WI38 (cell line): ENCODE data around the gene P2RX3.

Experiments
- H3K4me3 ChIP-seq: 2 replicates; pipeline ENCODE4 v1.5.1; 2011; ENCODE audit warnings: low read depth, mild to moderate bottlenecking, control low read depth, low read length
- TF ChIP-seq, protein P1 (sequence below): IDR thresholded peaks from 2 replicates; pipeline ENCODE4 v1.5.1; 2012; ENCODE audit warnings: low read depth, mild to moderate bottlenecking, control low read depth, low read length

The P2RX3 gene

DNA sequence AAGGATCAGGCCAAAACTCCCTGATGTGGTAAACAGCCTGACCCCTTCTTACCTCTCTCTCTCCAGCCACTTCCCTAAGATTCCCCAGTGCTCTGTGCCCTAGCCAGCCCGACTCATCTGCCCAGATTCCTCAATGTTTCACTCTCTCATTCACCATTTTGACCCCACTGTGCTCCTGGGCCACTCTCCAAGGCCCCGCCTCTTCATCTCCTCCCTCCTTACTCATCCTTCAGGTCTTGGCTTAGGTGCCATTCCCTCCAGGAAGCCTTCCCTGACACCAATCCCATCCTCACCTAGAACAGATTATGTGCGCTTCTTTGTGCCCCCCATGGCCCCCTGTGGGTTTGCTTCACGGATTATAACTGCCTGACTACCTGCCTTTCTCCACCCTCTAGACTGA, 75.5 kb downstream of the P2RX3 start:
- TF ChIP-seq, protein P1, sequence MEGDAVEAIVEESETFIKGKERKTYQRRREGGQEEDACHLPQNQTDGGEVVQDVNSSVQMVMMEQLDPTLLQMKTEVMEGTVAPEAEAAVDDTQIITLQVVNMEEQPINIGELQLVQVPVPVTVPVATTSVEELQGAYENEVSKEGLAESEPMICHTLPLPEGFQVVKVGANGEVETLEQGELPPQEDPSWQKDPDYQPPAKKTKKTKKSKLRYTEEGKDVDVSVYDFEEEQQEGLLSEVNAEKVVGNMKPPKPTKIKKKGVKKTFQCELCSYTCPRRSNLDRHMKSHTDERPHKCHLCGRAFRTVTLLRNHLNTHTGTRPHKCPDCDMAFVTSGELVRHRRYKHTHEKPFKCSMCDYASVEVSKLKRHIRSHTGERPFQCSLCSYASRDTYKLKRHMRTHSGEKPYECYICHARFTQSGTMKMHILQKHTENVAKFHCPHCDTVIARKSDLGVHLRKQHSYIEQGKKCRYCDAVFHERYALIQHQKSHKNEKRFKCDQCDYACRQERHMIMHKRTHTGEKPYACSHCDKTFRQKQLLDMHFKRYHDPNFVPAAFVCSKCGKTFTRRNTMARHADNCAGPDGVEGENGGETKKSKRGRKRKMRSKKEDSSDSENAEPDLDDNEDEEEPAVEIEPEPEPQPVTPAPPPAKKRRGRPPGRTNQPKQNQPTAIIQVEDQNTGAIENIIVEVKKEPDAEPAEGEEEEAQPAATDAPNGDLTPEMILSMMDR = no peak
- H3K4me3 ChIP-seq = no peak overlapping the region

DNA sequence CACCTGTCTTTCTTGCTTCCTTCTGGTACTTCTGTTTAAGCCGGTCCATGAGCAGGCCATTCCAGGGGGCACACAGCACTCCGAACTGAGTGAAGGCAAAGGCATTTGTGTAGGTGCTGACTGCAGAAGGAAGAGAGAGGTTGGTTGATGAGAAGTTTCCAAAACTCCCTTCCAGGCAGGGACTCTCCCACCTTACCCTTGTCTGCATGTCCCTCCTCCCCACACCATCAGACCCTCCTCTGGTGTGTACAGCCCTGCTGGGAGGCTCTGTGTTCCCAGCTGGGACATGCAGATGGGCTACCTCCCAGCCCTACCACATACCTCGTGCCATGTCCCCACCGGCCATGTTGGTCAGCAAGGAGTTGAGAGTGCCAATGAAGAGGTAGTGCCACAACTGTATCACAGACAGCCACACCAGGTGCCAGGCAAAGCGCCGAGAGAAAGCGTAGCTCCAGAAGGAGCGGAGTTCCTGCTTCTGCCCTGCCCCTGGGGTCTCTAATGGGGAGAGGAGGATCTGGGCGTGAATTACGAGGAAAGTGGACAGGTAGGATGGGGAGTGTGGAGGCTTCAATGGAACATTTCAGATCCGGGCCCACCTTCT, 76.6 kb downstream of the P2RX3 start:
- no peak overlapping the region for H3K4me3 ChIP-seq
- TF ChIP-seq, protein P1 = no peak

DNA sequence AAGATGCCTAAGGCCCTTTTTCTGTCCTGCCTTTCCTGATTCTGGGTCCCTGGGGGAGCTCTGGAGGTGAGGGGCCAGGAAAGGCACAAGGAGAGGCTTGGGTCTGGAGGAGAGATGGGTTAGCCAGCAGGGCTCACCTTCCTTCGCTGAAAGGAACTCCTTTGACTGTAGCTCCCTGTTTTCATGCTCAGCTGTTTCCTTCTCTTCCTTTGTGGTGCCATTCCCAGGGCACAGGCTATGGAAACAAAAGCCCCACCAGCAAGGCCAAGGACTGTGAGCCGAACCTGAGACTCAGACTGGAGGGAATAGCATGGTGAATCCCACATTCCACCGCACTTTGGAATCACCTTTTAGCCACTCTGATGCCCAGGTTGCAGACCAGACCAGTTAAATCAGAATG, 78.3 kb downstream of the P2RX3 start:
- H3K4me3 ChIP-seq = no peak overlapping the region
- TF ChIP-seq, protein P1 = no peak

DNA sequence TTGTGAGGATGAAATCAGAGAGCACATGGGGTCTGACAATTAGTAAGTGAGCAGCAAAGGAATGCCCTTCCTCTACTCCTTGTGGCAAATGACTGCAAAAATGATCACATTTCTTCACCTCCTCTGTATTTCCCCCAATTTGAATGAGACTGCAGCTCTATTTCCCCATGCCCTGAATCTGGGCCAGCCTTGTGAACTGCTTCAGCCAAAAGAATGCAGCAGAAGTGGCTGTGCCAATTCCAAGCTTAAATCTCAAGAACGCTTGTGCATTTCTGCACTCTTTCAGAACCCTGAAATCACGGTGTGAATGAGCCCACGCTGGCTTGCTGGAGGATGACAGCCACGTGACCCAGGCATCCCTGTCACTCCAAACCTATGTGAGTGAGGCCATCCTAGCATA, 78.9 kb downstream of the P2RX3 start:
- TF ChIP-seq, protein P1 = no peak
- H3K4me3 ChIP-seq = no peak overlapping the region

DNA sequence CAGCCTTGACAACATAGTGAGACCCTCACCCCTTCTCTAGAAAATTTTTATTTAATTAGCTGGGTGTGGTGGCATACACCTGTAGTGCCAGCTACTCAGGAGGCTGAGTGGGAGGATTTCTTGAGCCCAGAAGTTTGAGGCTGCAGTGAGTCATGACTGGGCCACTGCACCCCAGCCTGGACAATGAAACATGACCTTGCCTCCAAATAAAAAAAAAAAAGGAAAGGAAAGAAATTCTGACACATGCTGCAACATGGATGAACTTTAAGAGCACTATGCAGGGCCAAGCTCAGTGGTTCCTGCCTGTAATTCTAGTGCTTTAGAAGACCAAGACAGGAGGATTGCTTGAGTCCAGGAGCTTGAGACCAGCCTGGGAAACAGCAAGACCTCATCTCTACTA, 80.0 kb downstream of the P2RX3 start:
- no peak overlapping the region for H3K4me3 ChIP-seq
- TF ChIP-seq, protein P1 = no peak

DNA sequence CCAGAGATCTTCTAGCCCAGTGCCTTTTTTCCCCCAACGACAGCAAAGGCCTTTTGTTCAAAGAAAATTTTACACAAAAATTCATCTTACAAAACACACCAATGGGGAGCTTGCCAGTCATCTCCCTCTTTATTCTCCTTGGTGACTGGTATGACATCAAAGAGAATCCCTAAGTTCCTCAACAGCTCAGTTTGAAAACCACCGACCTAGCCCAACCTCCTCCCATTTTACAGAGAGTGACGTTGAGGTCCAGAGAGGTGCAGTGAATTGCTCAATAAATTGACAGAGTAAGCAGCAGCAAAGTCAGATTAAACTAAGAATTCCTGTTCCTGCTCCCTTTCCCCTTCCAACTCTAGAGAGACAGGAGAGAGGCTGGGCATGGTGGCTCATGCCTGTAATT, 81.0 kb downstream of the P2RX3 start:
- TF ChIP-seq, protein P1 = no peak
- no peak overlapping the region for H3K4me3 ChIP-seq

DNA sequence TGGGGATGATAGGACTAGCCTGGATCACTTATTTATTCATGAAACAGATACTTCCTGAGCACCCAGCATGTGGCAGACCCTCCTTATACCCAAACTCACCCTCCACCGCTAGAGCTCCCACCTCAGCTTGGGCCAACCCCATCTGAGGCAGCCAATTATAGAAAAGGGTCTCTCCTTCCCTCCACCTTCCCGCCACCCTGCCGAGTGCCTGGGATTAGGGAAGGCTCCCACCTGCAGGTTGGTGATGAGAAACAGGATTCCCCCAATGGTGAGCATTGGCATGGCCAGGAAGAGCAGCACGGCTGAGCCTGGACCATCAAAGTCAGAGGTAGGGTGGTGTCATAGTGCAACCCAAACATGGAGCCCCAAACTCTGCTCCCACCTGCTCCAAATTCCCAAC, 82.9 kb downstream of the P2RX3 start:
- H3K4me3 ChIP-seq = no peak overlapping the region
- TF ChIP-seq, protein P1 = no peak
